Glutamatergic neuron (in vitro differentiated cells): ENCODE measurements around the gene CRNKL1. TPM values are rescaled to one million over a fixed set of nuclear protein-coding genes. Genes with fewer than 3 reads are reported as not detected.
A peak's percentile ranks its signal among the peaks of the same experiment; 100 is the strongest.

ENCODE experiments used
- DNase-seq: peaks from one replicate; pipeline ENCODE4 v3.0.0; 2022
- H3K27ac Mint-ChIP-seq: one replicate; pipeline ENCODE4 v1.8.0; 2020; ENCODE audit warnings: mild to moderate bottlenecking, mixed read lengths, inconsistent platforms; ENCODE audit not compliant: unreplicated experiment
- H3K27me3 Mint-ChIP-seq: one replicate; pipeline ENCODE4 v1.8.0; 2020; ENCODE audit warnings: mild to moderate bottlenecking, moderate library complexity, mixed read lengths, inconsistent platforms; ENCODE audit not compliant: unreplicated experiment
- H3K36me3 Mint-ChIP-seq: one replicate; pipeline ENCODE4 v1.8.0; 2020; ENCODE audit warnings: mild to moderate bottlenecking, mixed read lengths, inconsistent platforms; ENCODE audit not compliant: unreplicated experiment
- H3K4me1 Mint-ChIP-seq: one replicate; pipeline ENCODE4 v1.8.0; 2020; ENCODE audit warnings: mild to moderate bottlenecking, low read depth, mixed read lengths, inconsistent platforms; ENCODE audit not compliant: unreplicated experiment
- H3K4me3 Mint-ChIP-seq: one replicate; pipeline ENCODE4 v1.8.0; 2020; ENCODE audit warnings: mild to moderate bottlenecking, mixed read lengths, inconsistent platforms; ENCODE audit not compliant: unreplicated experiment
- H3K9me3 Mint-ChIP-seq: one replicate; pipeline ENCODE4 v1.8.0; 2020; ENCODE audit warnings: mild to moderate bottlenecking, moderate library complexity, mixed read lengths, inconsistent platforms; ENCODE audit not compliant: unreplicated experiment
- total RNA-seq: library from RNA; stranded (reverse); fragmentation: NEBNext Ultra II Directional; extraction: Animal tissue kit (Norgen Biotek cat#: 25700); gene quantifications from one replicate; pipeline ENCODE4 v1.2.1, GENCODE V29; 2021; ENCODE audit not compliant: unreplicated experiment
- TF ChIP-seq, protein P1 (sequence below): fragments of 200-600 bp; sonication (generic); IDR thresholded peaks from one replicate; pipeline ENCODE4 v1.5.0; 2021; ENCODE audit not compliant: partially characterized antibody, unreplicated experiment

The CRNKL1 gene
- total RNA-seq, 1 donor from 2014 or later, result 28.7 TPM

DNA sequence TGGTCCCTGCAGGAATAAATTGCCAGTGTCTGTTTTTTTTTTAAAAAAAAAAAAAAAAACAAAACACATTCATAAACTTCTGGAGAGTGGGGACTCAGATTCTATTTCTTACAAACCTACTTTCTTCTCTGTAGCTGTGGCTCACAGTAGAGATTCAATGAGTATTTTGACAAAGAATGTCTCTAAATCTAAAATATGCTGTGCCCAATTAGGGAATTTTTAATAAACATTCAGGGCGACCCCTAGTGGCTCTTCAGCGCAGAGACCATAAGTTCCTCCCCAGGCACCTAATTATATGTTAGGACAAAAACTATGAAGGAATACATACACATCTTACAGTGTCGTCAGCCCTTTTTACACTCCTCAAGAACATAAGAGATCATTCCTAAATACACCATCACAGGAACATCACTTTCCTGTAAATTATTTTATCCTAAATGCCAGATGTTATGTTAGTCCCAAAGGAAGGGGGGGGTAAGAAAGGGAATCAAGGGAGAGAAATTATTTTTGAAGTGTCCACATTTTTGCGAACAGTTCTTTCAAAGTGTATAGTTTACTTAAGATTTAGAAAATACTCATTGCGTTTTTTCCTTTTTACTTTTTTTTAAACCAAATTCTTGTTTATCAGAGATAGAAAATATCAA, 56.9 kb downstream of the CRNKL1 start:
- TF ChIP-seq, protein P1, sequence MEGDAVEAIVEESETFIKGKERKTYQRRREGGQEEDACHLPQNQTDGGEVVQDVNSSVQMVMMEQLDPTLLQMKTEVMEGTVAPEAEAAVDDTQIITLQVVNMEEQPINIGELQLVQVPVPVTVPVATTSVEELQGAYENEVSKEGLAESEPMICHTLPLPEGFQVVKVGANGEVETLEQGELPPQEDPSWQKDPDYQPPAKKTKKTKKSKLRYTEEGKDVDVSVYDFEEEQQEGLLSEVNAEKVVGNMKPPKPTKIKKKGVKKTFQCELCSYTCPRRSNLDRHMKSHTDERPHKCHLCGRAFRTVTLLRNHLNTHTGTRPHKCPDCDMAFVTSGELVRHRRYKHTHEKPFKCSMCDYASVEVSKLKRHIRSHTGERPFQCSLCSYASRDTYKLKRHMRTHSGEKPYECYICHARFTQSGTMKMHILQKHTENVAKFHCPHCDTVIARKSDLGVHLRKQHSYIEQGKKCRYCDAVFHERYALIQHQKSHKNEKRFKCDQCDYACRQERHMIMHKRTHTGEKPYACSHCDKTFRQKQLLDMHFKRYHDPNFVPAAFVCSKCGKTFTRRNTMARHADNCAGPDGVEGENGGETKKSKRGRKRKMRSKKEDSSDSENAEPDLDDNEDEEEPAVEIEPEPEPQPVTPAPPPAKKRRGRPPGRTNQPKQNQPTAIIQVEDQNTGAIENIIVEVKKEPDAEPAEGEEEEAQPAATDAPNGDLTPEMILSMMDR, result peak; percentile 90
- H3K4me1 Mint-ChIP-seq, result peaks cover 32% of the 10 kb centered on the region
- H3K36me3 Mint-ChIP-seq, result no peaks in the 10 kb centered on the region
- no peaks in the 10 kb centered on the region for H3K27me3 Mint-ChIP-seq
- H3K4me3 Mint-ChIP-seq, result no peak overlapping the region
- H3K27ac Mint-ChIP-seq, result peak overlapping the region; percentile 60
- peaks cover 1% of the 10 kb centered on the region for H3K9me3 Mint-ChIP-seq
- no peak for DNase-seq

DNA sequence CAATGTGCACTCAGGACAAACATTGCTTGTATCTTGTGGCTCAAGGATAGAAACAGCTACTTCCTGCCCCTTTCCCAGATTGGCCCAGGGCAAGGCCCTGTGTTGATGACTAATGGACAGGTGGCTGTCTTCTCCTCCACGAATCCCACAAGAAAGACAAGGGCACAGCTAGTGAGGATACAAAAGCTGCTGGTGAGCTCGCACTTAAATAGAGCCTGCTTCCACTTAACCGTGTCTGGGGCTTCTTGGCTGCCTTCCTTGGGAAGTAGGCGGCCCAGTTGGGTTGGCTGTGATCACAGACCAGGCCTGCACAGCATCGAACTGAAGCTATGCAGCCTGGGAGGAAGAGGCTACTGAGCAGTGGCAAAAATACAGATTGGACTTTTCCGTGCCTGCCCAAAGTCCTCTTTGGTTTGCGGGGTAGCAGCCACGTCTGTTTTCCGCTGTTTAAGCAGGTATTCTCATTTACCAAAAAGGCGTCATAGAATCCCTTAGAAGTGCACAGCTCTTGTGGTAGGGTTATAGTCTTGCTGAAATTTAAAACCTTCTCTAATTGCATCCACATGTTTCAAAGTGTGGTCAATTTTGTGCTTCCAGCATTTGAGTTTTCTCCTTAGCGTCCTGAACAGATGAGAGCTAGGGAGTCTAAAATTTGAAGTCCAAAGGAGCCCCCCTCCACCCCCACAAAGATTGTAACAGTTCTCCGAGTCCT, 58.2 kb downstream of the CRNKL1 start:
- H3K9me3 Mint-ChIP-seq, result no peaks in the 10 kb centered on the region
- no peaks in the 10 kb centered on the region for H3K36me3 Mint-ChIP-seq
- DNase-seq, result no peak
- H3K27me3 Mint-ChIP-seq, result no peaks in the 10 kb centered on the region
- TF ChIP-seq, protein P1, result no peak
- peaks cover 32% of the 10 kb centered on the region for H3K4me1 Mint-ChIP-seq
- peak overlapping the region; percentile 77 for H3K27ac Mint-ChIP-seq
- H3K4me3 Mint-ChIP-seq, result peak overlapping the region; percentile 75

DNA sequence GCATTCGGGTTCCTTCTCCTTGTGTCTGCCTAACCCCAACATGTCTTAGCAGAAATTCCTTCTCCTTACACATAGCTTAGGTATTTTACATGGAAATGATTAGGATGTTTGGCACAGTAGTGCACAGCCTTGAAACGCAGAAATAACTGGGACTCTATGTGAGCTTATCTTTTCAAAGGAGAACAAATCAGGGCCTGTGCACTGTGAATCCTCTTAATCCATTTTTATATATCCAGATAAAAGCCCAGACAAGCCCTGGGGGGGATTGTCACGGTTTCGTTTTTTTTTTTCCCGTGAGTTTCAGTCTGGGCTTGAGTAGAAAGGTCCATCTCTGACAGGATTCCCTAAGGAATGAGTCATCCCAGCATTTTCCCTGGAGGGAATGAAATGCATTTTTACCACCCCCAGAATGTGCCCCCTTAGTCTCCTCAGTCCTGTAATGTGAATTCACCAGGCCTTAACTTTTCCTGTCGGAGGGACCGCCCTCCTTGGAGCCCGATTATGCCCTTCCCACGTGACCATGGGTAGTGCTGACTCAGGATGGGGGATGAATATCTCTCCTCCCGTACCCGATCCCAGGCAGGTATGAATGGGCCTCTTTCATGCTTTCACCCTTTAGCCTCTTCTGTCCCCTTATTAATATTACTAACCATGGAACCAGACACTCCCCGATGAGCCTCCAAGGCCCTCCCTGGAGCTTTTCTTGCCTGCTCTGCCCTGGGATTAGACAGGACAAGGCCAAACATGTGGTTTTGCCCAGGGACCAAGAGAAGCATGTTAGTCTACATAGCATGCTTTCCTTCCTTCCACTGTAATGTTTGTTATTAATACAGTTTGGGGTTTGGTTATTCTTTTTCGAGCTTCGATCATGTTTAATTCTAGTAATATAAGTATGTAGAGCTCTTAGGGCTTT, 59.0 kb downstream of the CRNKL1 start:
- no peaks in the 10 kb centered on the region for H3K27me3 Mint-ChIP-seq
- peak overlapping the region; percentile 35 for H3K27ac Mint-ChIP-seq
- H3K9me3 Mint-ChIP-seq, result no peaks in the 10 kb centered on the region
- peaks cover 32% of the 10 kb centered on the region for H3K4me1 Mint-ChIP-seq
- DNase-seq, result no peak
- peak overlapping the region; percentile 75 for H3K4me3 Mint-ChIP-seq
- TF ChIP-seq, protein P1, result no peak
- no peaks in the 10 kb centered on the region for H3K36me3 Mint-ChIP-seq

DNA sequence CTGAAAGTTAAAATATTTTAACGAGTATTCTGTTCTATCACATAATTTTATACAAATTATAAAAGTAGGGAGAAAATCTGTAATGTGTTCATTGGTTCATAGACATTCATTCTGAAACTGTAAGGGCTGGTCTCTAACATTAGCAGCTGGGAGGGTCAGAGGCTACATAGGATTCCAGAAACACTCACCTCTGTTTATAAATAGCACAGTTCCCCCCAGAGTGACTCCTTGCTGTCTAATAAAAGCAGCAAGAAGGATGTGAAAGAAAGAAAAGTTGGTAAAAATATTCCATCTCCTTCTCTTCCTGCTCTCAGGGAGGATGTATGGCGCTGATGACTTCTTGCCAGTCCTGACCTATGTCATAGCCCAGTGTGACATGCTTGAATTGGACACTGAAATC, 60.4 kb downstream of the CRNKL1 start:
- no peaks in the 10 kb centered on the region for H3K27me3 Mint-ChIP-seq
- H3K4me3 Mint-ChIP-seq, result no peak overlapping the region
- H3K9me3 Mint-ChIP-seq, result no peaks in the 10 kb centered on the region
- no peak for DNase-seq
- no peaks in the 10 kb centered on the region for H3K36me3 Mint-ChIP-seq
- H3K4me1 Mint-ChIP-seq, result peaks cover 32% of the 10 kb centered on the region
- no peak overlapping the region for H3K27ac Mint-ChIP-seq
- TF ChIP-seq, protein P1, result no peak
